Uterus (tissue), 4 donors: Measurements from ENCODE around the gene EGR1. TPM values are rescaled to one million over a fixed set of nuclear protein-coding genes. Genes with fewer than 3 reads are reported as not detected.

Source experiments
- DNase-seq, 2 donors: peaks; one replicate each; pipeline ENCODE4 v3.0.0-alpha.2; 2019 to 2020
- H3K27ac ChIP-seq, 2 donors: fragments of 200-600 bp; sonication (generic); 1 replicate in 1 of 2; 2 replicates in 1 of 2; pipeline ENCODE4 v1.5.1; 2016 to 2018
- H3K27me3 ChIP-seq, 2 donors: fragments of 200-600 bp; sonication (generic); one replicate each; pipeline ENCODE4 v1.5.1; 2018 to 2019; ENCODE audit warnings: control low read depth in 1 of 2
- H3K36me3 ChIP-seq, 2 donors: fragments of 200-600 bp; sonication (generic); one replicate each; pipeline ENCODE4 v1.5.1; 2019; ENCODE audit warnings: control low read depth in 1 of 2
- H3K4me1 ChIP-seq, 2 donors: fragments of 200-600 bp; sonication (generic); one replicate each; pipeline ENCODE4 v1.5.1; 2018 to 2019; ENCODE audit warnings: control low read depth in 1 of 2
- H3K4me3 ChIP-seq, 2 donors: fragments of 200-600 bp; sonication (generic); 1 replicate in 1 of 2; 2 replicates in 1 of 2; pipeline ENCODE4 v1.5.1; 2018 to 2019; ENCODE audit warnings: mild to moderate bottlenecking in 1 of 2
- H3K9me3 ChIP-seq, 2 donors: fragments of 200-600 bp; sonication (generic); one replicate each; pipeline ENCODE4 v1.5.1; 2019; ENCODE audit warnings: control low read depth in 1 of 2
- CTCF ChIP-seq, 4 experiments: fragments of 200-600 bp in 2 of 4; fragments of 450-650 bp in 2 of 4; sonication (generic) in 2 of 4; IDR thresholded peaks; one replicate each; pipeline ENCODE4 v1.5.1; 2016 to 2019; ENCODE audit warnings: antibody characterized with exemption in 4 of 4, mild to moderate bottlenecking in 2 of 4, moderate library complexity in 1 of 4
- POLR2A ChIP-seq, 2 donors: fragments of 450-650 bp; IDR thresholded peaks; one replicate each; pipeline ENCODE4 v1.6.1; 2016; ENCODE audit warnings: antibody characterized with exemption in 2 of 2, mild to moderate bottlenecking in 1 of 2, moderate library complexity in 1 of 2
- intact Hi-C: fragments of 100-400 bp; cut with DNase I; formaldehyde crosslinking; loops from one replicate; pipeline ENCODE4 v1.15.1; 2023; ENCODE audit warnings: low total_unique reads
- total RNA-seq, 4 donors: library from RNA; depleted of rRNA in 3 of 4; stranded (reverse); fragments of >200 nt in 3 of 4; gene quantifications; one replicate each; pipeline versions ENCODE4 v1.1.0 to v1.2.4, GENCODE V29; 2014 to 2023
- donor health status: DM: yes; HTN: yes; CAD: no.

The EGR1 gene
- total RNA-seq, 4 donors from 2014 or later: 2.6 to 123 (median 35.2) TPM

GRCh38 chr5:138464008-138464387 is 1.3 kb upstream of the EGR1 start:
- H3K27me3 ChIP-seq: no peaks in the 10 kb centered on the region
- H3K9me3 ChIP-seq: no peaks in the 10 kb centered on the region
- H3K4me3 ChIP-seq: peak overlapping the region; percentile 69 to 75
- peak overlapping the region; percentile 95 to 99 for H3K27ac ChIP-seq
- intact Hi-C loops: loop anchor here (5.0 kb wide), 1 partner anchor 38 kb away; no protein-coding TSS in a partner anchor
- peak; percentile 94 to 98 for DNase-seq
- peaks cover 0 to 8% of the 10 kb centered on the region in 2 donors for H3K4me1 ChIP-seq
- TF ChIP-seq CTCF (IDR thresholded peaks at IDR 0.05) (peak; percentile 83 to 94 (median 86)), POLR2A (IDR thresholded peaks at IDR 0.05) (peak; percentile 59 to 82)
- no peaks in the 10 kb centered on the region for H3K36me3 ChIP-seq

GRCh38 chr5:138464388-138465260 is 655 bp upstream of the EGR1 start:
- Histone ChIP-seq H3K9me3 (no peaks in the 10 kb centered on the region), H3K4me1 (peaks cover 0 to 8% of the 10 kb centered on the region in 2 donors), H3K4me3 (peak overlapping the region; percentile 69 to 75), H3K27me3 (no peaks in the 10 kb centered on the region), H3K36me3 (no peaks in the 10 kb centered on the region), H3K27ac (peak overlapping the region; percentile 95 to 99)
- DNase-seq: peak; percentile 96 to 99
- intact Hi-C loops: loop anchor here (5.0 kb wide), 1 partner anchor 38 kb away; no protein-coding TSS in a partner anchor
- TF ChIP-seq POLR2A (IDR thresholded peaks at IDR 0.05) (peak in 1 of 2 donors; percentile 56), CTCF (IDR thresholded peaks at IDR 0.05) (peak in 1 of 4 experiments; percentile 33)

- peak in 1 of 2 donors; percentile 44 for DNase-seq
These were observed 1.0 kb downstream of the EGR1 start for GRCh38 chr5:138466125-138466899.

GRCh38 chr5:138466900-138467710 is 1.8 kb downstream of the EGR1 start:
- Histone ChIP-seq H3K27ac (peak overlapping the region; percentile 4 to 99), H3K9me3 (no peaks in the 10 kb centered on the region), H3K4me3 (peak overlapping the region; percentile 69 to 75), H3K36me3 (no peaks in the 10 kb centered on the region), H3K27me3 (no peaks in the 10 kb centered on the region), H3K4me1 (peaks cover 0 to 8% of the 10 kb centered on the region in 2 donors)
- intact Hi-C loops: no loop called here
- peak in 1 of 2 donors; percentile 38 for DNase-seq
- TF ChIP-seq CTCF (IDR thresholded peaks at IDR 0.05) (no peak), POLR2A (IDR thresholded peaks at IDR 0.05) (no peak)

More at GRCh38 chr5:138466125-138466899, 1.0 kb downstream of the EGR1 start:
- no peak for TF ChIP-seq POLR2A (IDR thresholded peaks at IDR 0.05)
- no peak for TF ChIP-seq CTCF (IDR thresholded peaks at IDR 0.05)
- Histone ChIP-seq H3K9me3 (no peaks in the 10 kb centered on the region), H3K36me3 (no peaks in the 10 kb centered on the region), H3K27ac (peak overlapping the region; percentile 4 to 99), H3K4me1 (peaks cover 0 to 8% of the 10 kb centered on the region in 2 donors), H3K4me3 (peak overlapping the region; percentile 69 to 75), H3K27me3 (no peaks in the 10 kb centered on the region)
- intact Hi-C loops: no loop called here
